Measurements from ENCODE around the gene KNSTRN. TPM values are rescaled to one million over a fixed set of nuclear protein-coding genes. Genes with fewer than 3 reads are reported as not detected.

Gene KNSTRN
- total and polyA plus RNA-seq, 2 of the 8 experiments (the other 6 are each of a cell fraction or from before 2014, with no cell fraction given) = 25.1 to 79.4 TPM

DNA sequence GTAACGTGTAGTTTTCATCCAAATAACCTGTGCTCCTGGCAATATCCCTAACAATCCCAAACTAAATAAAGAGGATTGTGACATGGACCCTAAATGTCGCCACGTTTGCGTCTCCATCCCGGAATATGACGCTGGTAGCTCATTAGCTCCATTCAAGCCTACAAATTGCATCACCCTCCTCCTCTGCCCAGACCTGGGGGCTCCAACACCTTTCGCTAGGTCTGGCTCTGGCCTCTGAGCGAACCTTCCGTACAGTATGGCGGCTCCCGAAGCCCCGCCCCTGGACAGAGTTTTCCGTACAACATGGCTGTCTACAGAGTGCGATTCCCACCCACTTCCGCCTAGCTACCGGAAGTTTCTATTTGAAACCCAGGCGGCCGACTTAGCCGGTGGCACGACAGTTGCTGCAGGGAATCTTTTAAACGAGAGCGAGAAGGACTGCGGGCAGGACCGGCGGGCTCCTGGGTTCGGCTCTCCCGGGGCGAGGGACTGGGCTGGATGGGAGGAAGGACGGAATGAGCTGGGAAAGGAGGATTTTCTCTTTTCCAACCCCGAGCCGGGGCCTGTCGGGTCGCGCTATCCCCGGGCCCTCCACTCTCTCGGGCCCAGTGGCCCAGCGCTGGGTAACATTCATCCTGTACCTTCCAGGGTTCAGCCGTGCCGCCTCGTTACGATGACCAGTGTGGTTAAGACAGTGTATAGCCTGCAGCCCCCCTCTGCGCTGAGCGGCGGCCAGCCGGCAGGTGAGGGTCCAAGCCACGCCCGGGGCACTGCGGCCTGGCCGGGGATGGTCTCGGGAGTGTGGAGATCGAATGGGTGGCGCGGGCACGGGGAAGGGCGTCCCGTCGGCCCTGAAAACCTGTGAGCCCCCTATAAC, at the start of gene KNSTRN (continued):
- TF ChIP-seq, protein P1, sequence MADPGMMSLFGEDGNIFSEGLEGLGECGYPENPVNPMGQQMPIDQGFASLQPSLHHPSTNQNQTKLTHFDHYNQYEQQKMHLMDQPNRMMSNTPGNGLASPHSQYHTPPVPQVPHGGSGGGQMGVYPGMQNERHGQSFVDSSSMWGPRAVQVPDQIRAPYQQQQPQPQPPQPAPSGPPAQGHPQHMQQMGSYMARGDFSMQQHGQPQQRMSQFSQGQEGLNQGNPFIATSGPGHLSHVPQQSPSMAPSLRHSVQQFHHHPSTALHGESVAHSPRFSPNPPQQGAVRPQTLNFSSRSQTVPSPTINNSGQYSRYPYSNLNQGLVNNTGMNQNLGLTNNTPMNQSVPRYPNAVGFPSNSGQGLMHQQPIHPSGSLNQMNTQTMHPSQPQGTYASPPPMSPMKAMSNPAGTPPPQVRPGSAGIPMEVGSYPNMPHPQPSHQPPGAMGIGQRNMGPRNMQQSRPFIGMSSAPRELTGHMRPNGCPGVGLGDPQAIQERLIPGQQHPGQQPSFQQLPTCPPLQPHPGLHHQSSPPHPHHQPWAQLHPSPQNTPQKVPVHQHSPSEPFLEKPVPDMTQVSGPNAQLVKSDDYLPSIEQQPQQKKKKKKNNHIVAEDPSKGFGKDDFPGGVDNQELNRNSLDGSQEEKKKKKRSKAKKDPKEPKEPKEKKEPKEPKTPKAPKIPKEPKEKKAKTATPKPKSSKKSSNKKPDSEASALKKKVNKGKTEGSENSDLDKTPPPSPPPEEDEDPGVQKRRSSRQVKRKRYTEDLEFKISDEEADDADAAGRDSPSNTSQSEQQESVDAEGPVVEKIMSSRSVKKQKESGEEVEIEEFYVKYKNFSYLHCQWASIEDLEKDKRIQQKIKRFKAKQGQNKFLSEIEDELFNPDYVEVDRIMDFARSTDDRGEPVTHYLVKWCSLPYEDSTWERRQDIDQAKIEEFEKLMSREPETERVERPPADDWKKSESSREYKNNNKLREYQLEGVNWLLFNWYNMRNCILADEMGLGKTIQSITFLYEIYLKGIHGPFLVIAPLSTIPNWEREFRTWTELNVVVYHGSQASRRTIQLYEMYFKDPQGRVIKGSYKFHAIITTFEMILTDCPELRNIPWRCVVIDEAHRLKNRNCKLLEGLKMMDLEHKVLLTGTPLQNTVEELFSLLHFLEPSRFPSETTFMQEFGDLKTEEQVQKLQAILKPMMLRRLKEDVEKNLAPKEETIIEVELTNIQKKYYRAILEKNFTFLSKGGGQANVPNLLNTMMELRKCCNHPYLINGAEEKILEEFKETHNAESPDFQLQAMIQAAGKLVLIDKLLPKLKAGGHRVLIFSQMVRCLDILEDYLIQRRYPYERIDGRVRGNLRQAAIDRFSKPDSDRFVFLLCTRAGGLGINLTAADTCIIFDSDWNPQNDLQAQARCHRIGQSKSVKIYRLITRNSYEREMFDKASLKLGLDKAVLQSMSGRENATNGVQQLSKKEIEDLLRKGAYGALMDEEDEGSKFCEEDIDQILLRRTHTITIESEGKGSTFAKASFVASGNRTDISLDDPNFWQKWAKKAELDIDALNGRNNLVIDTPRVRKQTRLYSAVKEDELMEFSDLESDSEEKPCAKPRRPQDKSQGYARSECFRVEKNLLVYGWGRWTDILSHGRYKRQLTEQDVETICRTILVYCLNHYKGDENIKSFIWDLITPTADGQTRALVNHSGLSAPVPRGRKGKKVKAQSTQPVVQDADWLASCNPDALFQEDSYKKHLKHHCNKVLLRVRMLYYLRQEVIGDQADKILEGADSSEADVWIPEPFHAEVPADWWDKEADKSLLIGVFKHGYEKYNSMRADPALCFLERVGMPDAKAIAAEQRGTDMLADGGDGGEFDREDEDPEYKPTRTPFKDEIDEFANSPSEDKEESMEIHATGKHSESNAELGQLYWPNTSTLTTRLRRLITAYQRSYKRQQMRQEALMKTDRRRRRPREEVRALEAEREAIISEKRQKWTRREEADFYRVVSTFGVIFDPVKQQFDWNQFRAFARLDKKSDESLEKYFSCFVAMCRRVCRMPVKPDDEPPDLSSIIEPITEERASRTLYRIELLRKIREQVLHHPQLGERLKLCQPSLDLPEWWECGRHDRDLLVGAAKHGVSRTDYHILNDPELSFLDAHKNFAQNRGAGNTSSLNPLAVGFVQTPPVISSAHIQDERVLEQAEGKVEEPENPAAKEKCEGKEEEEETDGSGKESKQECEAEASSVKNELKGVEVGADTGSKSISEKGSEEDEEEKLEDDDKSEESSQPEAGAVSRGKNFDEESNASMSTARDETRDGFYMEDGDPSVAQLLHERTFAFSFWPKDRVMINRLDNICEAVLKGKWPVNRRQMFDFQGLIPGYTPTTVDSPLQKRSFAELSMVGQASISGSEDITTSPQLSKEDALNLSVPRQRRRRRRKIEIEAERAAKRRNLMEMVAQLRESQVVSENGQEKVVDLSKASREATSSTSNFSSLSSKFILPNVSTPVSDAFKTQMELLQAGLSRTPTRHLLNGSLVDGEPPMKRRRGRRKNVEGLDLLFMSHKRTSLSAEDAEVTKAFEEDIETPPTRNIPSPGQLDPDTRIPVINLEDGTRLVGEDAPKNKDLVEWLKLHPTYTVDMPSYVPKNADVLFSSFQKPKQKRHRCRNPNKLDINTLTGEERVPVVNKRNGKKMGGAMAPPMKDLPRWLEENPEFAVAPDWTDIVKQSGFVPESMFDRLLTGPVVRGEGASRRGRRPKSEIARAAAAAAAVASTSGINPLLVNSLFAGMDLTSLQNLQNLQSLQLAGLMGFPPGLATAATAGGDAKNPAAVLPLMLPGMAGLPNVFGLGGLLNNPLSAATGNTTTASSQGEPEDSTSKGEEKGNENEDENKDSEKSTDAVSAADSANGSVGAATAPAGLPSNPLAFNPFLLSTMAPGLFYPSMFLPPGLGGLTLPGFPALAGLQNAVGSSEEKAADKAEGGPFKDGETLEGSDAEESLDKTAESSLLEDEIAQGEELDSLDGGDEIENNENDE (IDR thresholded peaks at IDR 0.05; ENCODE audit: insufficient replicate concordance, low read length) = no peak
- TF ChIP-seq MAFK (IDR thresholded peaks at IDR 0.05; ENCODE audit: low read depth, low read length) (no peak), CBX5 (IDR thresholded peaks at IDR 0.05; ENCODE audit: low read depth, low read length) (no peak), FOSL1 (IDR thresholded peaks at IDR 0.05; ENCODE audit: insufficient read depth, low read depth, low read length) (no peak), SP4 (IDR thresholded peaks at IDR 0.05; ENCODE audit: low read length) (peak; percentile 91; the same call in 1 of the 2 replicates), TBP (IDR thresholded peaks at IDR 0.05; ENCODE audit: low read depth, low read length) (peak; percentile 84)
- TF ChIP-seq, protein P2, sequence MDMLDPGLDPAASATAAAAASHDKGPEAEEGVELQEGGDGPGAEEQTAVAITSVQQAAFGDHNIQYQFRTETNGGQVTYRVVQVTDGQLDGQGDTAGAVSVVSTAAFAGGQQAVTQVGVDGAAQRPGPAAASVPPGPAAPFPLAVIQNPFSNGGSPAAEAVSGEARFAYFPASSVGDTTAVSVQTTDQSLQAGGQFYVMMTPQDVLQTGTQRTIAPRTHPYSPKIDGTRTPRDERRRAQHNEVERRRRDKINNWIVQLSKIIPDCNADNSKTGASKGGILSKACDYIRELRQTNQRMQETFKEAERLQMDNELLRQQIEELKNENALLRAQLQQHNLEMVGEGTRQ (IDR thresholded peaks at IDR 0.05; ENCODE audit: low read length) = no peak
- TF ChIP-seq, protein P3, sequence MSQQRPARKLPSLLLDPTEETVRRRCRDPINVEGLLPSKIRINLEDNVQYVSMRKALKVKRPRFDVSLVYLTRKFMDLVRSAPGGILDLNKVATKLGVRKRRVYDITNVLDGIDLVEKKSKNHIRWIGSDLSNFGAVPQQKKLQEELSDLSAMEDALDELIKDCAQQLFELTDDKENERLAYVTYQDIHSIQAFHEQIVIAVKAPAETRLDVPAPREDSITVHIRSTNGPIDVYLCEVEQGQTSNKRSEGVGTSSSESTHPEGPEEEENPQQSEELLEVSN (IDR thresholded peaks at IDR 0.05) = 0 out of 2 replicates have a peak, but pooled peaks have one; percentile 27

All from H1 (cell line).